ENCODE results near the gene GSC2. TPM values are rescaled to one million over a fixed set of nuclear protein-coding genes. Genes with fewer than 3 reads are reported as not detected.

Gene GSC2
- total RNA-seq, 2 experiments from 2014 or later = not detected

DNA sequence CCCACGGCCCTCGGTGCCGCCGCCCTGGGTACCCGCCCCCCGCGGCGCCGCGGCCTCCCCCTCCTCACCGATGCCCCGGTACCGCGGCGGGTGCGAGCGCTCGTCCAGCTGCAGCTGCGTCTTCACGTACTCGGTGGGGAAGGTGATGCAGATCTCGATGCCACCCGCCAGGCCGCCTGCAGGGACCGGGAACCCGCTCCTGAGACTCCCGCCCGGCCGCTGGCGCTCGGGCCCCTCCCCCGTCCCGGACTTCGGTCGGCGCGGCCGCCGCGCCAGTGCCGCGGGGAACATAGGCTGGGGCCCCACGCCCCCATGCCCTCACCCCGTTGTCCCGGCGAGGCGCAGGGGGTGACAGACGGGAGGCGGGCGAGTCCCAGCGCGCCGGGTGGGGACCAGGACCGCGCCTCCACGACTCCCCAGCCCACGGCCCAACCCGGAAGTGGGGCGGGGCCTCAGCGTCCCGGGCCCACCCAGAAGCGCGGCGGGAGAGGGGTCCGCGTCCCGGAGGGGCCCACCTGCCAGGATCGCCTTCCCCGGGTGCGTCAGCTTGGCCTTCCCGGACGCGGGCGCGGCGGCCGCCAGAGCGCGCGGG, 28.1 kb upstream of the GSC2 start:
- Mint-ChIP-seq H3K36me3 (ENCODE audit: low read depth) (peaks cover 6% of the 10 kb centered on the region), H3K4me3 (peak overlapping the region; percentile 62), H3K27ac (no peak overlapping the region), H3K4me1 (ENCODE audit: low read depth) (peaks cover 40% of the 10 kb centered on the region), H3K27me3 (no peaks in the 10 kb centered on the region), H3K9me3 (no peaks in the 10 kb centered on the region)
- intact Hi-C loops (cut with micrococcal nuclease) = no loop called here
- TF ChIP-seq, protein P1, sequence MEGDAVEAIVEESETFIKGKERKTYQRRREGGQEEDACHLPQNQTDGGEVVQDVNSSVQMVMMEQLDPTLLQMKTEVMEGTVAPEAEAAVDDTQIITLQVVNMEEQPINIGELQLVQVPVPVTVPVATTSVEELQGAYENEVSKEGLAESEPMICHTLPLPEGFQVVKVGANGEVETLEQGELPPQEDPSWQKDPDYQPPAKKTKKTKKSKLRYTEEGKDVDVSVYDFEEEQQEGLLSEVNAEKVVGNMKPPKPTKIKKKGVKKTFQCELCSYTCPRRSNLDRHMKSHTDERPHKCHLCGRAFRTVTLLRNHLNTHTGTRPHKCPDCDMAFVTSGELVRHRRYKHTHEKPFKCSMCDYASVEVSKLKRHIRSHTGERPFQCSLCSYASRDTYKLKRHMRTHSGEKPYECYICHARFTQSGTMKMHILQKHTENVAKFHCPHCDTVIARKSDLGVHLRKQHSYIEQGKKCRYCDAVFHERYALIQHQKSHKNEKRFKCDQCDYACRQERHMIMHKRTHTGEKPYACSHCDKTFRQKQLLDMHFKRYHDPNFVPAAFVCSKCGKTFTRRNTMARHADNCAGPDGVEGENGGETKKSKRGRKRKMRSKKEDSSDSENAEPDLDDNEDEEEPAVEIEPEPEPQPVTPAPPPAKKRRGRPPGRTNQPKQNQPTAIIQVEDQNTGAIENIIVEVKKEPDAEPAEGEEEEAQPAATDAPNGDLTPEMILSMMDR (IDR thresholded peaks at IDR 0.05) = no peak
- POLR2A ChIA-PET = no interaction called here
- ATAC-seq (peak; percentile 43), DNase-seq (peak; percentile 55)
- CTCF ChIA-PET = interaction anchor here (1.2 to 2.2 kb wide), 4 partner anchors 16 to 299 kb away, joined by 3 to 11 read pairs (median 7); partner anchors contain the start of gene ESS2

DNA sequence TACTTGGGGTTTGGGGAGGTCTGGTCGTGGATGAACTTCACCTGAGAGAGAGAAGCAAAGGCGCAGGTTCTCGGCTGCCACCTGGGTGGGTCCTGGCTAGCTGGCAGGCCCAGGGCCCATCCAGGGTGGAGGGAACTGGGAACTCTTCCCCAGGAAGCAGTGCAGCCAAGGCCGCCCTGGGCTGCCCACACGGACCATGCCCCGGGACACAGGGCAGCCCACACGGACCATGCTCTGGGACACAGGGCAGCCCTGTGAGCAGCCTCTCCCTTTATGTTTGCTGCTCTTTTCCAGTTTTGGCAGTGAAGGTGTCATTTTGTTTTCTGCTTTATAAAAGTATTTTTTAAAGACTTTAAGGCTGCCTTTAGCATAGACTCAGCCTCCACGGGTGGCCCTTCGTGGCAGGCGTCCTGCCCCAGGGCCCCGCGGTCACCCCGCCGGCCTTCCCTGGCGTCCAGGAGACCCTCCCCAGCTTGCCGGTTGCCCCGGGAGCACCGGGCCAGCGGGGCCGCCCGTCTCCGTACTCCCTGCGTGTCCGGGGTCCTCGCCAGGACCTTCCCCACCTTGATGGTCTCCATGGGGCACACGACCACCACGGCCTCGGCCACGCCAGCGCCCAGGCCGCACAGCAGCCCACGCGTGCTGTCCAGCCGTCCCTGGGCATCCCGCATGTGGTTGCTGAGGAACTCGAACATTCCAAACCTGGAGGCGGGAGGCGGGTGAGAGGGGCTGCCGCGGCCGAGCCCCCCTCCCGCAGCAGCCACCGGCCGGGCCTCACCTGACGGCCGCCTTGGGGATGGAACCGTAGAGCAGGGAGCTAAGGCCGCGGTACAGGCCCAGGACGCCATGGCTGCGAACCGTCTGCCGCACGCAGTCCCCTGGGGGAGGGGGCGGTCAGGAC, 27.3 kb upstream of the GSC2 start:
- peaks cover 14% of the 10 kb centered on the region for H3K36me3 Mint-ChIP-seq (ENCODE audit: low read depth)
- intact Hi-C loops (cut with micrococcal nuclease) = no loop called here
- TF ChIP-seq, protein P1 (IDR thresholded peaks at IDR 0.05) = no peak
- H3K27me3 Mint-ChIP-seq = no peaks in the 10 kb centered on the region
- ATAC-seq = no peak
- peaks cover 44% of the 10 kb centered on the region for H3K4me1 Mint-ChIP-seq (ENCODE audit: low read depth)
- no peaks in the 10 kb centered on the region for H3K9me3 Mint-ChIP-seq
- CTCF ChIA-PET = no interaction called here
- peak overlapping the region; percentile 68 for H3K27ac Mint-ChIP-seq
- peak overlapping the region; percentile 62 for H3K4me3 Mint-ChIP-seq
- DNase-seq = no peak
- POLR2A ChIA-PET = no interaction called here

DNA sequence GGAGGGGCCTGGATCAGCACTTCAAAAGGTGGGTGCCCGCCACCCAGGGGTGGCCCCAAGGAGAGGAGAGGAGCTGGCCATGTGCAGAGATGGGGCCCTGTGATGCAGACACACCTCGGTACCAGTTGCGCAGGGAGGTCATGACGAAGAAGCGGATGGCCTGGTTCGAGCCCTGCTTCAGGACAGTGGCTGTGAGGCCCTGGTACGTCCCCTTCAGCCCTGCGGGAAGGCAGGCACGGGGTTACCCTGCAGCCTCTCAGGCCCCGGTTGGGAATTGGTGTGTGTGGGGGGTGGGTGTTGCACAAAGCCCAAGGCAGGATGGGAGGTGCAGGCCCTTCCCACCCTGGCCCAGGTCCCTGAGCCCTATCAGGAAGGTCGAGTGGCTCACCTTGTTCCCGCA, 26.6 kb upstream of the GSC2 start:
- no peaks in the 10 kb centered on the region for H3K9me3 Mint-ChIP-seq
- TF ChIP-seq, protein P1 (IDR thresholded peaks at IDR 0.05) = no peak
- intact Hi-C loops (cut with micrococcal nuclease) = no loop called here
- peaks cover 37% of the 10 kb centered on the region for H3K4me1 Mint-ChIP-seq (ENCODE audit: low read depth)
- ChIA-PET CTCF (no interaction called here), POLR2A (no interaction called here)
- ATAC-seq = no peak
- peaks cover 16% of the 10 kb centered on the region for H3K36me3 Mint-ChIP-seq (ENCODE audit: low read depth)
- H3K27me3 Mint-ChIP-seq = no peaks in the 10 kb centered on the region
- no peak for DNase-seq
- peak overlapping the region; percentile 59 for H3K4me3 Mint-ChIP-seq
- H3K27ac Mint-ChIP-seq = peak overlapping the region; percentile 68

DNA sequence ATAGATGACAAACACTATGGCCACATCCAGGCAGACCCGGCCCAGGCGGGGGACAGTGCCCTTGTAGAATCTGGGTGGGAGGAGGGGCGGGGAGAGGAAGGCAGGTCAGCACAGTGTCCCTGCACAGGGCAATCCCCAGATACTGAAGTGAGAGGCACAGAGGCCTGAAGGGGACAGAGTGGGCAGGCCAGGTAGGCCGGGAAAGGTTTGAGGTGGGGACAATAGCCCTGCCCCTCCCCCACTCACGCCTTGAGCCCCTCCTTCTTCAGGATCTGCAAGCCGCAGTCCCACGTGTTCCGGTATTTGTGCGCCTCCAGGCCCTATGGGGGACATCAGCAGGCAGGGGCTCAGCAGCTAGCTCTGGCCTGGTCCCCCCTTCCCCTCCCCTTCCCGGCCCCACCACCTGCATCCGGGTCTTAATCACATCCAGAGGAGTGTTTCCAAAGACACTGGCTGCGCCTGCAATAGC, 26.1 kb upstream of the GSC2 start:
- Mint-ChIP-seq H3K27me3 (no peaks in the 10 kb centered on the region), H3K4me3 (peak overlapping the region; percentile 59), H3K4me1 (ENCODE audit: low read depth) (peaks cover 34% of the 10 kb centered on the region), H3K27ac (no peak overlapping the region), H3K9me3 (no peaks in the 10 kb centered on the region), H3K36me3 (ENCODE audit: low read depth) (peaks cover 16% of the 10 kb centered on the region)
- ChIA-PET POLR2A (interaction anchor here (0.8 kb wide), 1 partner anchor 267 kb away, joined by 3 read pairs; no protein-coding TSS in a partner anchor), CTCF (no interaction called here)
- no peak for DNase-seq
- ATAC-seq = no peak
- intact Hi-C loops (cut with micrococcal nuclease) = no loop called here
- TF ChIP-seq, protein P1 (IDR thresholded peaks at IDR 0.05) = no peak

All from activated CD8-positive, alpha-beta T cell treated with anti-CD3 and anti-CD28 coated beads for 36 hours (primary cell).